ENCODE data around the gene C6orf89.

DNA sequence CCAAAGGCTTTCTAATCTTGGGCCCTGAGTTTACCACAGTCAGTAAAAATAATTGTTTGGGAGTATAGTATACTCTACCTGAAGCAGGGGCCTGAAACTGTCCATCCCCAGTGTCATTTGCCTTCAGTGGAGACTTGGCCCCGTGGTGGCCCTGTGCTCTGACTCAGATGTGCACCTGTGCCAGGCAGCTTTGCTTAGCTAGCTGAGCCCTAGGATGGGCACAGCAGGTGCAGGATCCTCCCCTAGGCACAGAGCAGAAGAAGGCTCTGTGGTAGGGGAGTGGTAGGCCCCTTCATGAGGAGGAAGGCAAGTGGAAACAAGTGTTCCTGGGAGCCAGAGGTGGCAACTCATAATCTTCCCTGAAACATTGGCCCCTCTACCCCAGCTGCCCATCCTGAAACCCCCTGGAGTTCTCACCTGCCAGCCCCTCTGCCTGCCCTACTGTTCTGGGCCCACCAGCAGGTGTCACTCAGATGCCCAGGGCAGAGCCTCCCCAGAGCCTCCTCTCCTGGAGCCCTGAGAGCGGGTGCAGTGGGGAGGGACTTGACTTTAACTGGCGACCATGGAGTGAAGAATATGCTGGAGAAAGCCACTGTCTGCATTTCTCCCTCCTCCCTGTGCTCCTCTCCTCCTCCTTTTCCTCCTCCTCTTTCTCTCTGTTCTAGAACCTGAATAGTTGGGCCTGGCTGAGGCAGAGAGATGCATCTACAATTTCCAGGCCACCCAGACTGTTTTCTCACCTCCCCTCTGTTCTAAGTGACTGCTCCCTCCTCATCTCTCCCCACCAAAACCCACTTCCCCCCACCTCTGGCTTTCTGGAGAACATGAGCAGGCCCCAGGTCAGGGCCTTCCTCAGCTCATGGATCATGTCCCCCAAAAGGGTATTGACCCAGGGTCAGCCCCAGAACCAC lies 49.4 kb upstream of the C6orf89 start:
- TF ChIP-seq POLR2A (IDR thresholded peaks at IDR 0.05; ENCODE audit: low read depth, low read length): no peak
- TF ChIP-seq POLR2AphosphoS5 (IDR thresholded peaks at IDR 0.05; ENCODE audit: low read depth, low read length): no peak
